OCI-M2 (cell line): ENCODE data around the gene TIRAP.
"Not testable (repeated sequence)": the region's sequence is repeated elsewhere in the genome, so short reads cannot be mapped to it uniquely, and the experiment has no call there.

Source experiments
- DNase-seq: peaks from one replicate; lab custom pipeline; 2025; ENCODE audit not compliant: unreplicated experiment; lab: John Stamatoyannopoulos, UW

Gene TIRAP

DNA sequence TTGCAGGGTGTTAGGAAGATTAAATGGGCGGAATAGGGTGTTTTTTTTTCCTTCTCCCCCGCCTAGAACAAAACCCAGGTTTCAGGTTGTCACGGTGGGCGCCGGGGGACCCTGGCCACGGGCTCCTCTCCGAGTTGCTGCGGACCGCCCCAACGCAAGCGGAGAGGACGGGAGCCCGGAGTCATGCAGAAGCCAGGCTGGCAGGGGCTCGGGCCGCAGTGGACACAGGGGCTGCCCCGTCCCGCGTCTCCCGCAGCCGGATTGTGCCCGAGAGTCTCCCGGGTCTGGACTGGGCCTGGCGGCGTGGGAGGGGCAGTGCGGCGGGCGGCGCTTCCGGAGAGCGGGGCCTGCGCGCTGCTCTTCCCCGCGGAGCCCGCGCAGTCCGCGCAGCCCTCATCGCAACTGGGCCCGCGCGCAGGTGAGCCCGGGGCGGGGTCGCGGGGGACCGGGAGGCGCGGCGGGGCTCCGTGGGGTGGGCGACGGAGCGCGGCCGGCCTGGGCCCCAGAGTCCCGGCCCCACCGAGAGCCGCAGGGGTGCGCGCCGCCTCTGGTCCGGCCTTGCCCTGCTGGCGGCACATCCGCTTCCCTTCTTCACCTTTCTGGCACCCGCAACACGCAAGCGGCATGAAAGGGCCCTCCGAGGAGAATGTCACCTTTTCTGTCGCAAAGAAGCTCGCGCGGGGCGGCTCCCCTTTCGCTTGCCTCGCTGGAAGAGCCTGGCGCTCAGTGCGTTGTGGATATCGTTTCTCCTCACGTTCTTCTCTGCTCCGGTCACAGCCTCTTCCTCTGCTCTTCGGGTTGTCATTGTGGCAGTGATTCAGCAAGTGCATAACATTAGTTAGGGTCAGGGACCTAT is at the start of gene TIRAP:
TIRAP (plus strand) TSS at position 358 of the 856 bp plus-strand sequence. CDS start 7,802 bp downstream, outside the sequence.
- DNase-seq = no peak

DNA sequence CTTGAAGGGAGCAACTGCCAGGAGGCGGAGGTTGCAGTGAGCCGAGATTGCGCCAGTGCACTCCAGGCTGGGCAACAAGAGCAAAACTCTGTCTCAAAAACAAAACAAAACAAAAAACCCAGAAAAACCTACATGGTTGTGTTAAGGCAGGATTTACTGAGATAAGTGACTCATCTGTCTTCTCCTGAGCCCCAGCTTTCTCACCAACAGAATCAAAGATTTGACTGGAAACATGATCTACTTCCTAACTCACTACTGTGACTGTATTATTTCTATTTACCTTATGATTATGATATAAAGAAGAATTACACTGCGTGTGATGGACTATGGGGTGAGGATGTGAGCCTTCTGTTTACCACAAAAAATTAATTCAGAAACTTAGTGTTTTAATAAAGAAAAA is 49.5 kb upstream of the TIRAP start:
- DNase-seq = no peak

DNA sequence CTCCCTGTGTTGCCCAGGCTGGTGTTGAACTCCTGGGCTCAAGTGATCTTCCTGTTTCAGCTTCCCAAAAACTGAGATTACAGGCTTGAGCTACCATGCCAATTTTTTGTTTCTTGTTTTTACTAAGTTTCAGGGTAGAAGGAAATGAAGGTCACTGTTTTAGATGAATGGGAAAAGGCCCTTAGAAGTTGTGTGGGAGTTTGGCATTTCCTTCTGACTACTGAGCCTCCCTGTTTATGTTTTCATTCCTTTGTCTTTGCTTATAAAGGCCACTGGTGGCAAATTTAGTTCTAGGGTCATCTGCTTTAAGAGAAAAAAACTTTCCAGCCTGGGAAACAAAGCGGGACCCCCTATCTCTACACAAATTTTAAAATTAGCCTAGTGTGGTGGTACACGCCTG is 36.3 kb upstream of the TIRAP start:
- no peak for DNase-seq

- no peak for DNase-seq
Observed at GRCh38 chr11:126253265-126253664, 29.6 kb upstream of the TIRAP start.

DNA sequence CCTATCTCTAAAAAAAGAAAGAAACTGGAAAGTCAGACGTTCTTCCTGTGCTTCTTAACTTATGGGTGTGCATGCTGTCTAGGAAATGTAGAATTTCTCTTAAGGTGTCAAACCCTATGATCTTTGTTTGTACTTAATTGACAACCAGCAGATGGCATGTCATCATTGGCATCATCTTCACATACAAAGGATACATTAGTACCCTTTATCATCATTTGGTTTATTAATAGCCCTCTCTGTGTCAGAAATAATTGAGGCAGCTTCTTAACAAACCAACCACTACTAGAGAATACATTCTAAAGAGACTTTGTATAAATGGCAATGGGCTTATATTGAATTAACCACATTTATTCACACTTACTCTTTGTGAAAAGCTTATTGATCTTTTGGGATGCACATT is 28.1 kb upstream of the TIRAP start:
- DNase-seq = no peak

GRCh38 chr11:126255507-126255906 is 27.4 kb upstream of the TIRAP start:
- DNase-seq = not testable (repeated sequence)

- no peak for DNase-seq
Observed at GRCh38 chr11:126256216-126256615, 26.7 kb upstream of the TIRAP start.

DNA sequence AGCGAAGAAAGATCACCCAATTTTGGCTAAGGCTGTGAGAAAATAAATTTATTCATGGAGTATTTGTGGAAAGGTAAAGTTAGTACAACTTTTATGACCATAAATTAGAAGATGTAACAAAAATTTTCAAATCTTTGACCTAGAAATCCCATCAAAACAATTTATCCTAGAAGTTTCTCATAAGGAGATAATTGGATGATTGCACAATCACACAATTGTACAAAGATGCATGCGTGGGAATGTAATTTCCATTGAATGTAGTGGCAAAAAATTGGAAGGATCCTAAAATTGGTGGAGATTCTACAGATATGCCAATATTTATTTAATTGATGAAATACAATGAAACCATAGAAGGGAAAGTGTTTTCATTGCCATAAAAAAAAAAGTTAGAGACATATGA is 25.7 kb upstream of the TIRAP start:
- DNase-seq = no peak

DNA sequence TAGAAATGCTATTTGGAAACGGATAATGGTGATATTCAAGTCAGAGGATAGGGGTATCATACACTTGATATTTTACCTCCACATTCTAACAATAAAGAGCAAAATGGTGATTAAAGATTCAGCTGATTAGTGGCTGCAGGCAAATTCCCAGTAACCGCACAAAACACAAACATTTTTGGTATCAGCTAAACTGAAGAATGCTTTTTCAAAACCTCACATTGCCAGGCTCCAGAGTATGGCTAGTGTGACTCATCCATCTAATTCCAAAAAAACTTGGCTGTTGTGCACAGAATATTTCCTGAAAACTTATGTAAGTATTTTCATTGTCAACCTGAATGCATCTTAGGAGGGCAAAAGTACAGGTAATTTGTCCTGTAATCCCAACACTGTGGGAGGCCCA is 25.1 kb upstream of the TIRAP start:
- no peak for DNase-seq

DNA sequence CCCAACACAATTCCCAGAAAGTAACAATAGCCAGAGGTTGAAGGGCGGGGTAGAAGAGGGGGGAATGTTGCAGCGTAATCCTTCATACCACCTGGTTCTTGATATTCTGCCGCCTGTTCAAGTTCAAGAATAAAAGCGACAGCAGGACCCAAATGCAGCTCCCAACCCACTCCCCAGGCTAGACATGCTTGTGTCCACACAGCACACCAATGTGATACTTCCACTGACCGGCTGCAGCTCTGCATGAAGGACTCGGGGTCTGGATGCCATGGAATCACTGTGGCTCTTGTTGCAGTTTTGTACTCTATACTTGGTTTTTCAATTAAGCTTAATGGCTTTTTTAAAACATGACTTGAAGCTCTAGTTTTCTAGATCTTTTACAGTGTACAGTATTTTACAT is 20.7 kb upstream of the TIRAP start:
- no peak for DNase-seq

DNA sequence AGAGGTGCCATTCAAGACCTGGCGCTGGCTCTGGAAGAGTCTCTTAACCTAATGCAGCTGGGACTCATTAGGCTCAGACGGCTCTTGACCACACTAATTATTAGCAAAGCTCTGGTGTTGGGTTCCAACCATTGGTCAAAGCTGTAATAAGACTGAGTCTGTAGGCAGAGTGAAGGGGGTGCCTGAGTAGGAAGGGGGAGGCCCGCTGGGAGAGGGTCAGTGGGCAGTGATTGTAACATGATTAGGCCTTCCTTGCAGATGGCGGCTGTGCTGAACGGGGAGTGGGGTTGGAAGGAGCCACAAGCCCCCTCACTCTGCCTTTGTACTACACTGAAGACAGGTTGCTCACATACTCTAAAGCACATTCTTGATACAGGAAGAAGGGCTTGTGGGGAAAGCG is 19.4 kb upstream of the TIRAP start:
- DNase-seq = no peak

DNA sequence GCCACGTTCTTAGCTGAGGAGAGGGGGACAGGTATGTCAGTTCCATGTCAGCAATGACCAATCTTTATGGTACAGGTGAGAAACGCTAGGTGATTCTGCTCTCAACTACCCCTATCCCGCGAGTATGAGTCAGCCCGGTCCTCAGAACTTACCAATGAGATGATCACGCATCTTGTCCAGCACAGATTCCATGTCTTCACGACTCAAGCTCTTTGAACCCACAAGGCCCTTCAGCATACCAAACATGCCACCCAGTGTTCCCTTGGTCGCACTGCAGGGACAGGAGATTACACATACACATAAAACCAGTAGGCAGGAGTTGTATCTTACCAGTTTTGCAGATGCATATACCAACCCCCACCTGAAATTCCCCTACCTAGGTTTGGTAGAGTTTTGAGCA is 17.1 kb upstream of the TIRAP start:
- DNase-seq = no peak

DNA sequence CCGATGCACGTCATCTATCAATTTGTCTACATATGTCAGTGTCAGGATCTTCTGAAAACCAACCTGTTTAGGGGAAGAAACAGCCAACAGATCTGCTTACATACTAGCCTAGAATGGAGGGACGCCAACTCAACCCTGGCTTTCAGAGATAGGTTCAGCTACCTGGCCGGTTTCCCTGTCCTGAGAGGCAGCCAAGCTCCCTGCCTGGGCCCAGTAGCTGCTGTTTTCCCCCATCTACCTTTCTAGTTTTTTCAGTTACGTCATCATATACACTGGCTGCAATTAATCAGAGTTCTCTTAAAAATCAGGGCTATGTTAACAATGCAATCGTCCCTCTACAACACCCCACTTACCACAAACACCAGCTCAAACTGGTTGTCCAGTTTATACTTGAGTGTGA is 15.2 kb upstream of the TIRAP start:
- no peak for DNase-seq

- DNase-seq = no peak
Observed at GRCh38 chr11:126268361-126268707, 14.6 kb upstream of the TIRAP start.

- peak; percentile 54 for DNase-seq
Observed at GRCh38 chr11:126268708-126269579, 13.9 kb upstream of the TIRAP start, which contains the start of the genes FOXRED1 and SRPRA. Gene FOXRED1, plus strand, starts transcription at chr11:126269154. Its CDS starts 53 bp downstream, at chr11:126269207. Gene SRPRA, minus strand, starts transcription at chr11:126268895. Its CDS starts 91 bp downstream, at chr11:126268804.

DNA sequence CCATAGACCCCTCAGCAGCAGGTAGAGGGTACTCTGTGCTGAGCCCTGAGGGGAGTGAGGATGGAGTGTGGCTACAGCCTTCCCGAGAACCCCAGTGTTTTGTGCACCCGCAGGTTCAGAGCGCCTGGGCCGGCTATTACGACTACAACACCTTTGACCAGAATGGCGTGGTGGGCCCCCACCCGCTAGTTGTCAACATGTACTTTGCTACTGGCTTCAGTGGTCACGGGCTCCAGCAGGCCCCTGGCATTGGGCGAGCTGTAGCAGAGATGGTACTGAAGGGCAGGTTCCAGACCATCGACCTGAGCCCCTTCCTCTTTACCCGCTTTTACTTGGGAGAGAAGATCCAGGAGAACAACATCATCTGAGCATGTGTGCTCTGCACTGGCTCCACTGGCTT is 5.6 kb upstream of the TIRAP start:
- DNase-seq = no peak

DNA sequence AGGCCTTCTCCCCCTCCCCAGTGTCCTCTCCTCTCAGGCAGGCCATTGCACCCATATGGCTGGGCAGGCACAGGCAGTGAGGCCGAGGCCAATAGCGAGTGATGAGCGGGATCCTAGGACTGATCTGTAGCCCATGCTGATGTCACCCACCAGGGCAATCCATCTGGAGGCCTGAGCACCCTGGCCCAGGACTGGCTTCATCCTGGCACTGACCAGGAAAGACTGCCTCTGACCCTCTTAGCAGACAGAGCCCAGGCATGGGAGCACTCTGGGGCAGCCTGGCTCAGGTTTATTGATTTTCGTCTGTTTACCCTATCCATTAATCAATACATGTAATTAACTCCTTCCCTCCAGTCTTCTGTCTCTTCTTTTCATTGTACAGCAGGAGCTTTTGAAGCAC is 5.1 kb upstream of the TIRAP start:
- DNase-seq = no peak

GRCh38 chr11:126279191-126279590 is 3.7 kb upstream of the TIRAP start:
- no peak for DNase-seq

- DNase-seq = no peak
Observed at GRCh38 chr11:126280595-126280994, 2.3 kb upstream of the TIRAP start.

GRCh38 chr11:126281245-126281644 is 1.6 kb upstream of the TIRAP start:
- DNase-seq = no peak

- no peak for DNase-seq
Observed at GRCh38 chr11:126281666-126282175, 1.2 kb upstream of the TIRAP start.

GRCh38 chr11:126282361-126282735 is 545 bp upstream of the TIRAP start:
- DNase-seq = no peak
